ENCODE measurements around the gene BDKRB1. TPM values are rescaled to one million over a fixed set of nuclear protein-coding genes. Genes with fewer than 3 reads are reported as not detected.

Gene BDKRB1
- total and polyA plus RNA-seq, 10 of the 15 experiments (the other 5 are each of a cell fraction or from before 2014, with no cell fraction given): 0.21 TPM; not detected in 9

DNA sequence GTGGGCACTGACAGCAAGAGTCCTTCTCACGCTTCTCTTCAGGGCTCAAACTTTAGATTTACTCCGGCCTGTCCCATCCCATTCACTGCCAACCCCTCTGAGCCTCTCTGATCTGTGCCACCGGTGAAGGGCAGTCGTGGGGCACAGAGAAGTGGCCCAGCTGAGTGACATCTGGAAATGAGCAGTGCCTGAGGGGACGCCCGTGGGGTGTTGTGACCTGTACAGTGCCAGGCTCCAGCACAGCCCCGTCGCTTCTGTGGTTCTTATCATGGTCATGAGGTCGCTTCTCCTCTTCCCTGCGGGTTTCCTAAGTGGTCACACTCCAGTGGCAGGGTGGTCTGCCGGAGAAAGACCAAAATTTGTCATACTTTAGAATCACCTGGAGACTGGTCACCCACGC is 47.3 kb upstream of the BDKRB1 start:
- POLR2A ChIA-PET: no interaction called here
- FAIRE-seq (no peak), ATAC-seq (no peak), DNase-seq (ENCODE audit: low read depth, low spot score) (no peak)
- BruUV-seq (replicated peaks): no TSS peak
- WGBS (ENCODE audit: insufficient coverage, insufficient replicate concordance, low lambda C conversion rate, missing lambda C conversion rate): 32% methylated on average over 12 of the region's 12 CpGs
- RAD21 ChIA-PET (ENCODE audit: unreplicated experiment): no interaction called here
- in situ Hi-C loops (cut with MboI) (no loop called here), intact Hi-C loops (cut with micrococcal nuclease; ENCODE audit: unreplicated experiment) (no loop called here)
- Histone ChIP-seq H4K20me1 (ENCODE audit: control insufficient read depth, insufficient read depth) (no peaks in the 10 kb centered on the region), H3K27me3 (replicated peaks in 1 of 2; ENCODE audit: control insufficient read depth in 2 of 2, insufficient read depth in 2 of 2, low read length in 1 of 2) (peaks cover 7% of the 10 kb centered on the region in 2 experiments), H3K9ac (ENCODE audit: control insufficient read depth, insufficient read depth, low read length) (no peak overlapping the region), H3K36me3 (ENCODE audit: control insufficient read depth in 2 of 2, insufficient read depth in 2 of 2, low read length in 1 of 2) (no peaks in the 10 kb centered on the region), H3K9me3 (replicated peaks; ENCODE audit: control insufficient read depth, insufficient read depth, low read length) (peaks cover 2% of the 10 kb centered on the region; the same call in 1 of the 3 replicates), H3K4me3 (no peak overlapping the region), H3K27ac (ENCODE audit: control insufficient read depth, insufficient read depth) (no peak overlapping the region), H2AFZ (ENCODE audit: control insufficient read depth, low read depth, low read length) (no peak overlapping the region), H3K79me2 (ENCODE audit: control insufficient read depth, insufficient read depth, low read length) (no peaks in the 10 kb centered on the region), H3K4me1 (ENCODE audit: control insufficient read depth, insufficient read depth, low read length) (no peaks in the 10 kb centered on the region), H3K4me2 (ENCODE audit: control insufficient read depth, insufficient read depth) (no peak overlapping the region)
- CTCF ChIA-PET: no interaction called here
- SMC1A ChIA-PET (ENCODE audit: uncharacterized antibody, unreplicated experiment): no interaction called here
- TF ChIP-seq ZNF217 (IDR thresholded peaks at IDR 0.05) (no peak), TAF1 (IDR thresholded peaks at IDR 0.05; ENCODE audit: borderline replicate concordance, low read depth, low read length) (no peak), NR2C2 (IDR thresholded peaks at IDR 0.05; ENCODE audit: borderline replicate concordance, control insufficient read depth, insufficient read length, low read depth) (no peak), YY1 (IDR thresholded peaks at IDR 0.05; ENCODE audit: low read depth, low read length) (no peak), NR2C1 (IDR thresholded peaks at IDR 0.05) (no peak), RUNX3 (IDR thresholded peaks at IDR 0.05; ENCODE audit: low read length) (no peak), PML (IDR thresholded peaks at IDR 0.05; ENCODE audit: low read length) (no peak), ETV6 (conservative IDR thresholded peaks at IDR 0.05 in 1 of 2, IDR thresholded peaks at IDR 0.05 in 1 of 2; ENCODE audit: borderline replicate concordance in 1 of 2, low read depth in 1 of 2) (no peak)
- TF ChIP-seq, protein P1, sequence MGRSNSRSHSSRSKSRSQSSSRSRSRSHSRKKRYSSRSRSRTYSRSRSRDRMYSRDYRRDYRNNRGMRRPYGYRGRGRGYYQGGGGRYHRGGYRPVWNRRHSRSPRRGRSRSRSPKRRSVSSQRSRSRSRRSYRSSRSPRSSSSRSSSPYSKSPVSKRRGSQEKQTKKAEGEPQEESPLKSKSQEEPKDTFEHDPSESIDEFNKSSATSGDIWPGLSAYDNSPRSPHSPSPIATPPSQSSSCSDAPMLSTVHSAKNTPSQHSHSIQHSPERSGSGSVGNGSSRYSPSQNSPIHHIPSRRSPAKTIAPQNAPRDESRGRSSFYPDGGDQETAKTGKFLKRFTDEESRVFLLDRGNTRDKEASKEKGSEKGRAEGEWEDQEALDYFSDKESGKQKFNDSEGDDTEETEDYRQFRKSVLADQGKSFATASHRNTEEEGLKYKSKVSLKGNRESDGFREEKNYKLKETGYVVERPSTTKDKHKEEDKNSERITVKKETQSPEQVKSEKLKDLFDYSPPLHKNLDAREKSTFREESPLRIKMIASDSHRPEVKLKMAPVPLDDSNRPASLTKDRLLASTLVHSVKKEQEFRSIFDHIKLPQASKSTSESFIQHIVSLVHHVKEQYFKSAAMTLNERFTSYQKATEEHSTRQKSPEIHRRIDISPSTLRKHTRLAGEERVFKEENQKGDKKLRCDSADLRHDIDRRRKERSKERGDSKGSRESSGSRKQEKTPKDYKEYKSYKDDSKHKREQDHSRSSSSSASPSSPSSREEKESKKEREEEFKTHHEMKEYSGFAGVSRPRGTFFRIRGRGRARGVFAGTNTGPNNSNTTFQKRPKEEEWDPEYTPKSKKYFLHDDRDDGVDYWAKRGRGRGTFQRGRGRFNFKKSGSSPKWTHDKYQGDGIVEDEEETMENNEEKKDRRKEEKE (IDR thresholded peaks at IDR 0.05): no peak
- TF ChIP-seq, protein P2, sequence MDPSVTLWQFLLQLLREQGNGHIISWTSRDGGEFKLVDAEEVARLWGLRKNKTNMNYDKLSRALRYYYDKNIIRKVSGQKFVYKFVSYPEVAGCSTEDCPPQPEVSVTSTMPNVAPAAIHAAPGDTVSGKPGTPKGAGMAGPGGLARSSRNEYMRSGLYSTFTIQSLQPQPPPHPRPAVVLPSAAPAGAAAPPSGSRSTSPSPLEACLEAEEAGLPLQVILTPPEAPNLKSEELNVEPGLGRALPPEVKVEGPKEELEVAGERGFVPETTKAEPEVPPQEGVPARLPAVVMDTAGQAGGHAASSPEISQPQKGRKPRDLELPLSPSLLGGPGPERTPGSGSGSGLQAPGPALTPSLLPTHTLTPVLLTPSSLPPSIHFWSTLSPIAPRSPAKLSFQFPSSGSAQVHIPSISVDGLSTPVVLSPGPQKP (IDR thresholded peaks at IDR 0.05; ENCODE audit: low read depth, low read length): no peak
- TF ChIP-seq, protein P3, sequence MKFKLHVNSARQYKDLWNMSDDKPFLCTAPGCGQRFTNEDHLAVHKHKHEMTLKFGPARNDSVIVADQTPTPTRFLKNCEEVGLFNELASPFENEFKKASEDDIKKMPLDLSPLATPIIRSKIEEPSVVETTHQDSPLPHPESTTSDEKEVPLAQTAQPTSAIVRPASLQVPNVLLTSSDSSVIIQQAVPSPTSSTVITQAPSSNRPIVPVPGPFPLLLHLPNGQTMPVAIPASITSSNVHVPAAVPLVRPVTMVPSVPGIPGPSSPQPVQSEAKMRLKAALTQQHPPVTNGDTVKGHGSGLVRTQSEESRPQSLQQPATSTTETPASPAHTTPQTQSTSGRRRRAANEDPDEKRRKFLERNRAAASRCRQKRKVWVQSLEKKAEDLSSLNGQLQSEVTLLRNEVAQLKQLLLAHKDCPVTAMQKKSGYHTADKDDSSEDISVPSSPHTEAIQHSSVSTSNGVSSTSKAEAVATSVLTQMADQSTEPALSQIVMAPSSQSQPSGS (IDR thresholded peaks at IDR 0.05; ENCODE audit: low read length): no peak
- TF ChIP-seq, protein P4, sequence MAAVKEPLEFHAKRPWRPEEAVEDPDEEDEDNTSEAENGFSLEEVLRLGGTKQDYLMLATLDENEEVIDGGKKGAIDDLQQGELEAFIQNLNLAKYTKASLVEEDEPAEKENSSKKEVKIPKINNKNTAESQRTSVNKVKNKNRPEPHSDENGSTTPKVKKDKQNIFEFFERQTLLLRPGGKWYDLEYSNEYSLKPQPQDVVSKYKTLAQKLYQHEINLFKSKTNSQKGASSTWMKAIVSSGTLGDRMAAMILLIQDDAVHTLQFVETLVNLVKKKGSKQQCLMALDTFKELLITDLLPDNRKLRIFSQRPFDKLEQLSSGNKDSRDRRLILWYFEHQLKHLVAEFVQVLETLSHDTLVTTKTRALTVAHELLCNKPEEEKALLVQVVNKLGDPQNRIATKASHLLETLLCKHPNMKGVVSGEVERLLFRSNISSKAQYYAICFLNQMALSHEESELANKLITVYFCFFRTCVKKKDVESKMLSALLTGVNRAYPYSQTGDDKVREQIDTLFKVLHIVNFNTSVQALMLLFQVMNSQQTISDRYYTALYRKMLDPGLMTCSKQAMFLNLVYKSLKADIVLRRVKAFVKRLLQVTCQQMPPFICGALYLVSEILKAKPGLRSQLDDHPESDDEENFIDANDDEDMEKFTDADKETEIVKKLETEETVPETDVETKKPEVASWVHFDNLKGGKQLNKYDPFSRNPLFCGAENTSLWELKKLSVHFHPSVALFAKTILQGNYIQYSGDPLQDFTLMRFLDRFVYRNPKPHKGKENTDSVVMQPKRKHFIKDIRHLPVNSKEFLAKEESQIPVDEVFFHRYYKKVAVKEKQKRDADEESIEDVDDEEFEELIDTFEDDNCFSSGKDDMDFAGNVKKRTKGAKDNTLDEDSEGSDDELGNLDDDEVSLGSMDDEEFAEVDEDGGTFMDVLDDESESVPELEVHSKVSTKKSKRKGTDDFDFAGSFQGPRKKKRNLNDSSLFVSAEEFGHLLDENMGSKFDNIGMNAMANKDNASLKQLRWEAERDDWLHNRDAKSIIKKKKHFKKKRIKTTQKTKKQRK (IDR thresholded peaks at IDR 0.05; ENCODE audit: low read depth, low read length): no peak
- TF ChIP-seq, protein P5, sequence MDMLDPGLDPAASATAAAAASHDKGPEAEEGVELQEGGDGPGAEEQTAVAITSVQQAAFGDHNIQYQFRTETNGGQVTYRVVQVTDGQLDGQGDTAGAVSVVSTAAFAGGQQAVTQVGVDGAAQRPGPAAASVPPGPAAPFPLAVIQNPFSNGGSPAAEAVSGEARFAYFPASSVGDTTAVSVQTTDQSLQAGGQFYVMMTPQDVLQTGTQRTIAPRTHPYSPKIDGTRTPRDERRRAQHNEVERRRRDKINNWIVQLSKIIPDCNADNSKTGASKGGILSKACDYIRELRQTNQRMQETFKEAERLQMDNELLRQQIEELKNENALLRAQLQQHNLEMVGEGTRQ (IDR thresholded peaks at IDR 0.05; ENCODE audit: borderline replicate concordance, low read depth, low read length): no peak
